H1 (cell line): ENCODE results near the gene NT5DC1.

Experiments used
- CTCF ChIP-seq, 3 experiments: IDR thresholded peaks; 1 replicate in 2 of 3; 2 replicates in 1 of 3; pipeline versions ENCODE4 v1.5.1 to v1.6.1; 2011; ENCODE audit warnings: low read length in 3 of 3, mild to moderate bottlenecking in 3 of 3, inconsistent platforms in 2 of 3, low read depth in 1 of 3, moderate library complexity in 1 of 3; ENCODE audit not compliant: insufficient read depth in 1 of 3; ENCODE audit errors: control extremely low read depth in 1 of 3
- EP300 ChIP-seq, 2 experiments: IDR thresholded peaks; 1 replicate in 1 of 2; 2 replicates in 1 of 2; pipeline ENCODE4 v1.6.1; 2011 to 2012; ENCODE audit warnings: low read depth in 2 of 2, low read length in 2 of 2, mild to moderate bottlenecking in 2 of 2, borderline replicate concordance in 1 of 2, inconsistent platforms in 1 of 2, moderate library complexity in 1 of 2
- EZH2 ChIP-seq: fragments of 200-600 bp; sonication (generic); IDR thresholded peaks from 2 replicates; pipeline ENCODE4 v1.7.1; 2012; ENCODE audit warnings: low read depth, mild to moderate bottlenecking, moderate library complexity, low read length, inconsistent platforms; ENCODE audit not compliant: severe bottlenecking
- KDM1A ChIP-seq: fragments of 200-600, 300-600 bp; sonication (generic); IDR thresholded peaks from 2 replicates; pipeline ENCODE4 v1.7.1; 2016; ENCODE audit warnings: mild to moderate bottlenecking, low read length, borderline replicate concordance
- SIN3A ChIP-seq, 2 experiments: IDR thresholded peaks in 1 of 2; conservative IDR thresholded peaks in 1 of 2; 2 replicates each; pipeline ENCODE4 v1.6.1; 2011 to 2012; ENCODE audit warnings: low read length in 2 of 2, improper control_type of control experiment in 1 of 2, low read depth in 1 of 2, mild to moderate bottlenecking in 1 of 2
- SP2 ChIP-seq: IDR thresholded peaks from 2 replicates; pipeline ENCODE4 v1.6.1; 2012; ENCODE audit warnings: mild to moderate bottlenecking, low read length, inconsistent platforms

- TF ChIP-seq SIN3A (conservative IDR thresholded peaks at IDR 0.05 in 1 of 2, IDR thresholded peaks at IDR 0.05 in 1 of 2; ENCODE audit: low read depth in 1 of 2, low read length in 2 of 2) (no peak), CTCF (IDR thresholded peaks at IDR 0.05; ENCODE audit: control extremely low read depth in 1 of 3, insufficient read depth in 1 of 3, low read depth in 1 of 3, low read length in 3 of 3) (peak; percentile 19 to 81 (median 64)), EZH2 (no peak), KDM1A (no peak), EP300 (IDR thresholded peaks at IDR 0.05; ENCODE audit: borderline replicate concordance in 1 of 2, low read depth in 2 of 2, low read length in 2 of 2) (no peak), SP2 (no peak)
Observed at GRCh38 chr6:116111552-116112528, 11.2 kb downstream of the NT5DC1 start.
